GM10266 (cell line): ENCODE results near the gene NDUFS6.

Source experiments
- DNase-seq: peaks from one replicate; pipeline ENCODE4 v3.0.0; 2012; ENCODE audit errors: extremely low spot score
- CTCF ChIP-seq: IDR thresholded peaks from 2 replicates; pipeline ENCODE4 v1.5.1; 2012; ENCODE audit warnings: mild to moderate bottlenecking, low read depth; ENCODE audit not compliant: control insufficient read depth, insufficient read depth; ENCODE audit errors: missing control alignments

The NDUFS6 gene

GRCh38 chr5:1851290-1851934 lies 50.2 kb downstream of the NDUFS6 start:
- no peak for TF ChIP-seq CTCF
- no peak for DNase-seq

GRCh38 chr5:1852324-1852947 lies 51.2 kb downstream of the NDUFS6 start:
- TF ChIP-seq CTCF: no peak
- DNase-seq: no peak

- no peak for DNase-seq
- TF ChIP-seq CTCF: no peak
Measured at GRCh38 chr5:1853531-1853930, 52.3 kb downstream of the NDUFS6 start.

GRCh38 chr5:1855075-1855474 lies 53.9 kb downstream of the NDUFS6 start:
- no peak for DNase-seq
- no peak for TF ChIP-seq CTCF

GRCh38 chr5:1855596-1855995 lies 54.4 kb downstream of the NDUFS6 start:
- no peak for TF ChIP-seq CTCF

GRCh38 chr5:1856596-1857255 lies 55.5 kb downstream of the NDUFS6 start:
- no peak for DNase-seq
- no peak for TF ChIP-seq CTCF

More at GRCh38 chr5:1855596-1855995, 54.4 kb downstream of the NDUFS6 start:
- DNase-seq: no peak

GRCh38 chr5:1857256-1857600 lies 56.0 kb downstream of the NDUFS6 start:
- no peak for DNase-seq
- TF ChIP-seq CTCF: no peak
